SIG-M5 treated with dmso at 0.1 percent for 504 hours (cell line): ENCODE results near the gene NUTM2F.
"Not testable (repeated sequence)": the region's sequence is repeated elsewhere in the genome, so short reads cannot be mapped to it uniquely, and the experiment has no call there.

ENCODE experiments used
- DNase-seq: peaks from one replicate; lab custom pipeline; 2025; ENCODE audit not compliant: unreplicated experiment; lab: John Stamatoyannopoulos, UW

NUTM2F gene

GRCh38 chr9:94317949-94318657 is 10.3 kb downstream of the NUTM2F start:
- not testable (repeated sequence) for DNase-seq

- not testable (repeated sequence) for DNase-seq
Measured at GRCh38 chr9:94316236-94316635, 12.2 kb downstream of the NUTM2F start.

- DNase-seq, result not testable (repeated sequence)
Measured at GRCh38 chr9:94315034-94315984, 13.1 kb downstream of the NUTM2F start.

- DNase-seq, result no peak
Measured at GRCh38 chr9:94303321-94303720, 25.1 kb downstream of the NUTM2F start.

GRCh38 chr9:94302426-94302825 is 26.0 kb downstream of the NUTM2F start:
- DNase-seq, result no peak

GRCh38 chr9:94301583-94301982 is 26.9 kb downstream of the NUTM2F start:
- no peak for DNase-seq

- no peak for DNase-seq
Measured at GRCh38 chr9:94300470-94301301, 27.8 kb downstream of the NUTM2F start.

- DNase-seq, result no peak
Measured at GRCh38 chr9:94298949-94299599, 29.4 kb downstream of the NUTM2F start.

- no peak for DNase-seq
Measured at GRCh38 chr9:94289691-94290090, 38.8 kb downstream of the NUTM2F start.

GRCh38 chr9:94287877-94288513 is 40.4 kb downstream of the NUTM2F start:
- no peak for DNase-seq

GRCh38 chr9:94286116-94286515 is 42.3 kb downstream of the NUTM2F start:
- DNase-seq, result no peak

- no peak for DNase-seq
Measured at GRCh38 chr9:94281101-94281500, 47.3 kb downstream of the NUTM2F start.

GRCh38 chr9:94280409-94280989 is 47.9 kb downstream of the NUTM2F start:
- no peak for DNase-seq

GRCh38 chr9:94277885-94278536 is 50.4 kb downstream of the NUTM2F start:
- no peak for DNase-seq

- DNase-seq, result not testable (repeated sequence)
Measured at GRCh38 chr9:94277029-94277428, 51.4 kb downstream of the NUTM2F start.

GRCh38 chr9:94270009-94270408 is 58.4 kb downstream of the NUTM2F start:
- DNase-seq, result no peak

- DNase-seq, result no peak
Measured at GRCh38 chr9:94269264-94269663, 59.2 kb downstream of the NUTM2F start.
